Ishikawa (cell line): ENCODE results near the gene MAMLD1.

Source experiments
- CEBPB ChIP-seq: IDR thresholded peaks from 2 replicates; pipeline ENCODE4 v1.6.1; 2012
- CREB1 ChIP-seq: IDR thresholded peaks from 2 replicates; pipeline ENCODE4 v1.6.1; 2012; ENCODE audit warnings: low read depth
- EGR1 ChIP-seq: IDR thresholded peaks from 2 replicates; pipeline ENCODE4 v1.6.1; 2012
- EP300 ChIP-seq: IDR thresholded peaks from 2 replicates; pipeline ENCODE4 v1.6.1; 2012; ENCODE audit warnings: borderline replicate concordance
- FOXM1 ChIP-seq: IDR thresholded peaks from 2 replicates; pipeline ENCODE4 v1.6.1; 2012; ENCODE audit warnings: low read depth, borderline replicate concordance
- MAX ChIP-seq: IDR thresholded peaks from 2 replicates; pipeline ENCODE4 v1.6.1; 2012
- NFIC ChIP-seq: IDR thresholded peaks from 2 replicates; pipeline ENCODE4 v1.6.1; 2012
- RAD21 ChIP-seq: IDR thresholded peaks from 2 replicates; pipeline ENCODE4 v1.6.1; 2012; ENCODE audit warnings: low read depth
- REST ChIP-seq: IDR thresholded peaks from 2 replicates; pipeline ENCODE4 v1.6.1; 2012; ENCODE audit warnings: low read depth, mild to moderate bottlenecking
- TAF1 ChIP-seq: IDR thresholded peaks from 2 replicates; pipeline ENCODE4 v1.6.1; 2012; ENCODE audit warnings: low read depth, mild to moderate bottlenecking
- TCF12 ChIP-seq: IDR thresholded peaks from 2 replicates; pipeline ENCODE4 v1.6.1; 2012; ENCODE audit warnings: low read depth
- TEAD4 ChIP-seq: IDR thresholded peaks from 2 replicates; pipeline ENCODE4 v1.6.1; 2012
- USF1 ChIP-seq: IDR thresholded peaks from 2 replicates; pipeline ENCODE4 v1.6.1; 2012
- YY1 ChIP-seq: IDR thresholded peaks from 2 replicates; pipeline ENCODE4 v1.6.1; 2012; ENCODE audit warnings: low read depth
- ZBTB7A ChIP-seq: IDR thresholded peaks from 2 replicates; pipeline ENCODE4 v1.6.1; 2012; ENCODE audit warnings: low read depth

The MAMLD1 gene

GRCh38 chrX:150464001-150464400 is 100.9 kb downstream of the MAMLD1 start:
- TF ChIP-seq USF1 (no peak), MAX (no peak), CEBPB (no peak), RAD21 (no peak), EGR1 (no peak)

- TF ChIP-seq TAF1 = no peak
- no peak for TF ChIP-seq NFIC
- no peak for TF ChIP-seq TEAD4
Measured at GRCh38 chrX:150465326-150465725, 102.2 kb downstream of the MAMLD1 start.

- no peak for TF ChIP-seq EGR1
- TF ChIP-seq CEBPB = no peak
- TF ChIP-seq YY1 = no peak
- no peak for TF ChIP-seq NFIC
- TF ChIP-seq TEAD4 = no peak
- TF ChIP-seq USF1 = no peak
- no peak for TF ChIP-seq FOXM1
- TF ChIP-seq EP300 = no peak
- no peak for TF ChIP-seq MAX
- no peak for TF ChIP-seq TCF12
- no peak for TF ChIP-seq RAD21
Measured at GRCh38 chrX:150465881-150466775, 103.0 kb downstream of the MAMLD1 start.

GRCh38 chrX:150472306-150472705 is 109.2 kb downstream of the MAMLD1 start:
- TF ChIP-seq CREB1 (no peak), TEAD4 (no peak), USF1 (no peak), NFIC (no peak), YY1 (no peak), RAD21 (no peak), TCF12 (no peak), FOXM1 (no peak), EGR1 (no peak), EP300 (no peak), CEBPB (no peak), REST (no peak), MAX (no peak), TAF1 (no peak), ZBTB7A (no peak)

GRCh38 chrX:150473371-150473770 is 110.3 kb downstream of the MAMLD1 start:
- TF ChIP-seq TEAD4 = no peak
- no peak for TF ChIP-seq USF1
- TF ChIP-seq ZBTB7A = no peak
- TF ChIP-seq EGR1 = no peak
- no peak for TF ChIP-seq FOXM1
- no peak for TF ChIP-seq YY1
- no peak for TF ChIP-seq TCF12

- no peak for TF ChIP-seq FOXM1
- no peak for TF ChIP-seq TEAD4
- TF ChIP-seq NFIC = no peak
- no peak for TF ChIP-seq YY1
- no peak for TF ChIP-seq CREB1
- TF ChIP-seq EGR1 = no peak
- no peak for TF ChIP-seq ZBTB7A
- TF ChIP-seq CEBPB = no peak
- no peak for TF ChIP-seq USF1
- TF ChIP-seq MAX = no peak
Measured at GRCh38 chrX:150475461-150475860, 112.3 kb downstream of the MAMLD1 start.
